B cell (primary cell): ENCODE results near the gene MAPRE3. TPM values are rescaled to one million over a fixed set of nuclear protein-coding genes. Genes with fewer than 3 reads are reported as not detected.

Source experiments
- ATAC-seq: fragments of 200-7000 bp; cut with Tn5 transposase; one replicate; pipeline ENCODE4 v1.10.0; 2021; ENCODE audit warnings: low read depth, mild to moderate bottlenecking, moderate number of reproducible peaks, moderate library complexity
- CTCF ChIA-PET: fragments of 350-600 bp; sonication (Branson Sonifier 250); formaldehyde crosslinking; loops from one replicate; lab custom pipeline; 2021; ENCODE audit warnings: antibody characterized with exemption, inconsistent platforms; lab: Charles Lee
- POLR2A ChIA-PET: fragments of 350-600 bp; sonication (Branson Sonifier 250); formaldehyde crosslinking; loops from one replicate; lab custom pipeline; 2021; ENCODE audit warnings: antibody characterized with exemption; lab: Charles Lee
- DNase-seq: peaks from one replicate; pipeline ENCODE4 v3.0.0; 2013
- H2AFZ ChIP-seq: 2 replicates; pipeline ENCODE4 v1.6.1; 2012; ENCODE audit warnings: mild to moderate bottlenecking, low read depth, low read length; ENCODE audit not compliant: insufficient read depth, poor library complexity, severe bottlenecking
- H3K27ac ChIP-seq, 2 donors: 1 replicate in 1 of 2; 2 replicates in 1 of 2; pipeline ENCODE4 v1.5.1; 2012 to 2013; ENCODE audit warnings: low read length in 2 of 2, mild to moderate bottlenecking in 2 of 2, moderate library complexity in 1 of 2
- H3K27me3 ChIP-seq, 4 experiments: fragments of 200-600 bp in 1 of 4; sonication (generic) in 1 of 4; replicated peaks in 1 of 4; 1 replicate in 2 of 4; 2 replicates in 2 of 4; pipeline versions ENCODE4 v1.6.1 to v1.7.0; 2013 to 2016; ENCODE audit warnings: low read length in 3 of 4, mild to moderate bottlenecking in 2 of 4, mixed read lengths in 1 of 4, moderate library complexity in 1 of 4; ENCODE audit not compliant: insufficient read depth in 4 of 4, control insufficient read depth in 3 of 4; ENCODE audit errors: control extremely low read depth in 1 of 4
- H3K36me3 ChIP-seq, 2 experiments: replicated peaks in 1 of 2; 1 replicate in 1 of 2; 2 replicates in 1 of 2; pipeline versions ENCODE4 v1.6.1 to v1.7.1; 2013; ENCODE audit warnings: low read length in 1 of 2; ENCODE audit not compliant: insufficient read depth in 2 of 2, control insufficient read depth in 1 of 2; ENCODE audit errors: control extremely low read depth in 1 of 2, extremely low read depth in 1 of 2
- H3K4me1 ChIP-seq, 2 donors: fragments of 200-600 bp in 1 of 2; sonication (generic) in 1 of 2; 1 replicate in 1 of 2; 2 replicates in 1 of 2; pipeline versions ENCODE4 v1.5.1 to v1.6.1; 2013 to 2017; ENCODE audit warnings: low read length in 2 of 2; ENCODE audit not compliant: control insufficient read depth in 2 of 2, insufficient read depth in 2 of 2
- H3K4me2 ChIP-seq: replicated peaks from 2 replicates; pipeline ENCODE3; 2012; ENCODE audit warnings: mild to moderate bottlenecking, low read depth, low read length; ENCODE audit not compliant: poor library complexity, severe bottlenecking
- H3K4me3 ChIP-seq, 5 experiments: fragments of 200-600 bp in 1 of 5; sonication (generic) in 1 of 5; 1 replicate in 3 of 5; 2 replicates in 2 of 5; pipeline versions ENCODE4 v1.5.1 to v1.7.0; 2011 to 2016; ENCODE audit warnings: low read length in 4 of 5, mild to moderate bottlenecking in 4 of 5, low read depth in 2 of 5, control low read depth in 1 of 5, moderate library complexity in 1 of 5; ENCODE audit not compliant: insufficient read depth in 1 of 5; ENCODE audit errors: control extremely low read depth in 1 of 5, extremely low read depth in 1 of 5
- H3K79me2 ChIP-seq: fragments of 200-600 bp; sonication (generic); one replicate; pipeline ENCODE4 v1.6.0; 2016; ENCODE audit warnings: low read length; ENCODE audit not compliant: control insufficient read depth, insufficient read depth
- H3K9ac ChIP-seq: fragments of 200-600 bp; sonication (generic); 2 replicates; pipeline ENCODE4 v1.6.1; 2017; ENCODE audit warnings: mild to moderate bottlenecking, low read length, moderate library complexity
- H3K9me3 ChIP-seq, 3 donors: one replicate each; pipeline versions ENCODE4 v1.6.1 to v1.7.1; 2013; ENCODE audit warnings: low read length in 2 of 3; ENCODE audit not compliant: control insufficient read depth in 2 of 3, insufficient read depth in 1 of 3; ENCODE audit errors: control extremely low read depth in 1 of 3
- H4K20me1 ChIP-seq: 2 replicates; pipeline ENCODE4 v1.6.0; 2012; ENCODE audit warnings: mild to moderate bottlenecking, low read length; ENCODE audit not compliant: insufficient read depth, control insufficient read depth, poor library complexity, severe bottlenecking
- H3K27ac Mint-ChIP-seq: one replicate; pipeline ENCODE4 v1.8.0; 2021; ENCODE audit warnings: mixed read lengths
- H3K27me3 Mint-ChIP-seq: one replicate; pipeline ENCODE4 v1.8.0; 2021; ENCODE audit warnings: mixed read lengths
- H3K4me1 Mint-ChIP-seq: one replicate; pipeline ENCODE4 v1.8.0; 2021; ENCODE audit warnings: mixed read lengths
- H3K4me3 Mint-ChIP-seq: one replicate; pipeline ENCODE4 v1.8.0; 2021; ENCODE audit warnings: mixed read lengths
- H3K9me3 Mint-ChIP-seq: one replicate; pipeline ENCODE4 v1.8.0; 2022; ENCODE audit warnings: mixed read lengths; ENCODE audit not compliant: insufficient read depth
- CTCF ChIP-seq: fragments of 200-600 bp; IDR thresholded peaks from one replicate; pipeline ENCODE4 v1.8.0; 2022; ENCODE audit warnings: antibody characterized with exemption, mild to moderate bottlenecking
- EZH2 ChIP-seq: IDR thresholded peaks from 2 replicates; pipeline ENCODE4 v1.6.1; 2012; ENCODE audit warnings: borderline replicate concordance, low read depth, mild to moderate bottlenecking, moderate library complexity, low read length; ENCODE audit not compliant: insufficient read depth, poor library complexity, severe bottlenecking
- WGBS: methylation state at CpG from one replicate; pipeline ENCODE4 v1.1.5; 2013; ENCODE audit warnings: missing lambda C conversion rate; ENCODE audit not compliant: insufficient coverage; 5-methylcytosine and 5-hydroxymethylcytosine counted together
- intact Hi-C: fragments of 100-400 bp; cut with micrococcal nuclease; formaldehyde crosslinking; loops from one replicate; pipeline ENCODE4 v1.10.0; 2022
- polyA plus RNA-seq: library from polyadenylated mRNA; depleted of rRNA; stranded (reverse); fragments of >200 nt; gene quantifications from 2 replicates; pipeline ENCODE4 v1.2.3, GENCODE V29; 2012
- total RNA-seq, 2 donors: library from RNA; stranded (reverse); fragments of 120-200 nt in 1 of 2; gene quantifications; 1 replicate in 1 of 2; 2 replicates in 1 of 2; pipeline versions ENCODE4 v1.2.3 to v1.2.4, GENCODE V29; 2013 to 2022

The MAPRE3 gene
- total and polyA plus RNA-seq, 2 donors (not counting 1 experiment from before 2014, with no cell fraction given), result 5.4 to 9.8 TPM

DNA sequence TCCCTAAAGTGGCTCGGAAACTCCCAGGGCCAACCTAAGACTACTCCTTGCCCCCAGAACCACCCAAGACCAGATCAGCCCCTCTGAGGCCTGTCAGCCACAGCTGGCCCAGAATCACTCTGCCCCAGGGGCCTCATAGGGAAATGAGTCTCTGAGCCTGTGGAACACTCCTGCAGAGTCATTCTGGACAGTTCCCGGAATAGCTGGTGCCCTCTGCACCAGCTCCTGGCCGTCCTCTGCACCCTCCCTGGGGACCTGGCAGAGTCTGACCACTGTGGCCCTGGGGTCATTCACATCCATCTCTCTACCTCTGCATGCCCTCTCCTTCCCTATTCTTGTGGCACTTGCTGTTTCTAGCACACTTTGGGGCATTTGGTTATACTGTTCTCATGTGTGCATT is 47.7 kb downstream of the MAPRE3 start:
- no peak overlapping the region for H3K4me2 ChIP-seq
- H3K4me1 Mint-ChIP-seq, result no peaks in the 10 kb centered on the region

GRCh38 chr2:27019459-27019858 is 49.0 kb downstream of the MAPRE3 start:
- ChIA-PET POLR2A (interaction anchor here (0.6 kb wide), 1 partner anchor 15 kb away, joined by 6 read pairs; no protein-coding TSS in a partner anchor), CTCF (interaction anchor here (0.5 to 9.1 kb wide), 3 partner anchors 57 to 220 kb away, joined by 3 to 145 read pairs (median 4); no protein-coding TSS in a partner anchor)
- H3K4me1 Mint-ChIP-seq, result no peaks in the 10 kb centered on the region
- H3K9me3 Mint-ChIP-seq, result no peaks in the 10 kb centered on the region
- intact Hi-C loops, result no loop called here
- no peak overlapping the region for H3K4me3 Mint-ChIP-seq
- no peak for DNase-seq
- no peaks in the 10 kb centered on the region for H3K79me2 ChIP-seq
- H3K9ac ChIP-seq, result no peak overlapping the region
- no peak overlapping the region for H3K4me2 ChIP-seq
- no peak overlapping the region for H3K27ac Mint-ChIP-seq
- ATAC-seq, result no peak
- no peaks in the 10 kb centered on the region for H3K27me3 Mint-ChIP-seq
- H3K36me3 ChIP-seq, result no peaks in the 10 kb centered on the region
- 93% methylated on average over 8 of the region's 9 CpGs for WGBS
- no peak overlapping the region for H3K27ac ChIP-seq
- TF ChIP-seq CTCF (no peak), EZH2 (no peak)
- H4K20me1 ChIP-seq, result no peaks in the 10 kb centered on the region
- no peaks in the 10 kb centered on the region for H3K4me1 ChIP-seq
- no peak overlapping the region for H2AFZ ChIP-seq
- H3K9me3 ChIP-seq, result no peaks in the 10 kb centered on the region
- H3K4me3 ChIP-seq, result no peak overlapping the region
- H3K27me3 ChIP-seq, result no peaks in the 10 kb centered on the region

More for the DNA sequence above, 47.7 kb downstream of the MAPRE3 start:
- DNase-seq (no peak), ATAC-seq (no peak)
- no peak overlapping the region for H3K27ac Mint-ChIP-seq
- WGBS, result 79% methylated on average over 3 of the region's 3 CpGs
- intact Hi-C loops, result no loop called here
- Histone ChIP-seq H3K27me3 (no peaks in the 10 kb centered on the region), H3K4me1 (no peaks in the 10 kb centered on the region), H3K27ac (no peak overlapping the region), H3K36me3 (no peaks in the 10 kb centered on the region), H3K9ac (no peak overlapping the region), H4K20me1 (no peaks in the 10 kb centered on the region), H3K79me2 (no peaks in the 10 kb centered on the region), H3K4me3 (no peak overlapping the region), H3K9me3 (no peaks in the 10 kb centered on the region), H2AFZ (no peak overlapping the region)
- ChIA-PET POLR2A (no interaction called here), CTCF (interaction anchor here (1.0 to 9.1 kb wide), 4 partner anchors 21 to 172 kb away, joined by 3 to 145 read pairs (median 14); no protein-coding TSS in a partner anchor)
- no peaks in the 10 kb centered on the region for H3K9me3 Mint-ChIP-seq
- TF ChIP-seq EZH2 (no peak), CTCF (no peak)
- H3K4me3 Mint-ChIP-seq, result no peak overlapping the region
- no peaks in the 10 kb centered on the region for H3K27me3 Mint-ChIP-seq
